NCI-H2107 treated with DMSO at 0.1 percent for 48 hours (cell line): ENCODE results near the gene GSTT4.
"Not testable (repeated sequence)": the region's sequence is repeated elsewhere in the genome, so short reads cannot be mapped to it uniquely, and the experiment has no call there.

ENCODE experiments used
- DNase-seq: peaks from one replicate; lab custom pipeline; 2025; ENCODE audit not compliant: unreplicated experiment; lab: John Stamatoyannopoulos, UW

GSTT4 gene

GRCh38 chr22:23954193-23954990 lies 50.9 kb downstream of the GSTT4 start:
- DNase-seq, result not testable (repeated sequence)

GRCh38 chr22:23953485-23953884 lies 51.8 kb downstream of the GSTT4 start:
- not testable (repeated sequence) for DNase-seq

GRCh38 chr22:23952794-23953405 lies 52.4 kb downstream of the GSTT4 start:
- not testable (repeated sequence) for DNase-seq

GRCh38 chr22:23951383-23951782 lies 53.9 kb downstream of the GSTT4 start:
- DNase-seq, result not testable (repeated sequence)

GRCh38 chr22:23949764-23950163 lies 55.5 kb downstream of the GSTT4 start:
- not testable (repeated sequence) for DNase-seq
